CD4-positive, alpha-beta memory T cell (primary cell): ENCODE measurements around the gene EPX. TPM values are rescaled to one million over a fixed set of nuclear protein-coding genes. Genes with fewer than 3 reads are reported as not detected.
A peak's percentile ranks its signal among the peaks of the same experiment; 100 is the strongest.

Experiments
- CTCF ChIA-PET: fragments of 350-600 bp; sonication (Branson Sonifier 250); formaldehyde crosslinking; loops from one replicate; lab custom pipeline; 2021; ENCODE audit warnings: inconsistent platforms; ENCODE audit not compliant: partially characterized antibody; lab: Charles Lee
- POLR2A ChIA-PET: fragments of 350-600 bp; sonication (Branson Sonifier 250); formaldehyde crosslinking; loops from one replicate; lab custom pipeline; 2021; ENCODE audit not compliant: partially characterized antibody; lab: Charles Lee
- DNase-seq, 5 donors: peaks; one replicate each; pipeline versions ENCODE4 v3.0.0 to v3.0.0-alpha.2; 2020 to 2022; ENCODE audit warnings: mixed read lengths in 1 of 5
- H3K27ac ChIP-seq: one replicate; pipeline ENCODE4 v1.7.0; 2013; ENCODE audit warnings: low read depth, low read length
- H3K27me3 ChIP-seq: 2 replicates; pipeline ENCODE4 v1.7.0; 2013; ENCODE audit warnings: mild to moderate bottlenecking, low read length, moderate library complexity; ENCODE audit not compliant: insufficient read depth
- H3K36me3 ChIP-seq: 2 replicates; pipeline ENCODE4 v1.7.0; 2013; ENCODE audit warnings: mild to moderate bottlenecking, low read length, moderate library complexity; ENCODE audit not compliant: insufficient read depth
- H3K4me1 ChIP-seq: 2 replicates; pipeline ENCODE4 v1.7.0; 2013; ENCODE audit warnings: mild to moderate bottlenecking, low read length, moderate library complexity; ENCODE audit not compliant: insufficient read depth
- H3K4me3 ChIP-seq, 2 donors: one replicate each; pipeline ENCODE4 v1.7.0; 2013; ENCODE audit warnings: low read length in 2 of 2, mild to moderate bottlenecking in 1 of 2
- H3K9me3 ChIP-seq, 2 donors: one replicate each; pipeline ENCODE4 v1.7.0; 2013; ENCODE audit warnings: low read length in 2 of 2, control low read depth in 1 of 2; ENCODE audit not compliant: control insufficient read depth in 1 of 2
- H3K27ac Mint-ChIP-seq, 7 donors: one replicate each; pipeline ENCODE4 v1.8.0; 2020 to 2021; ENCODE audit warnings: mixed read lengths in 7 of 7, mild to moderate bottlenecking in 6 of 7, inconsistent platforms in 3 of 7, moderate library complexity in 3 of 7
- H3K27me3 Mint-ChIP-seq, 2 donors: one replicate each; pipeline ENCODE4 v1.8.0; 2020 to 2021; ENCODE audit warnings: mixed read lengths in 2 of 2
- H3K36me3 Mint-ChIP-seq, 2 donors: one replicate each; pipeline ENCODE4 v1.8.0; 2020 to 2021; ENCODE audit warnings: mixed read lengths in 2 of 2, inconsistent platforms in 1 of 2, mild to moderate bottlenecking in 1 of 2
- H3K4me1 Mint-ChIP-seq, 4 donors: one replicate each; pipeline ENCODE4 v1.8.0; 2020 to 2021; ENCODE audit warnings: mixed read lengths in 4 of 4, mild to moderate bottlenecking in 1 of 4
- H3K4me3 Mint-ChIP-seq, 8 donors: one replicate each; pipeline ENCODE4 v1.8.0; 2020 to 2021; ENCODE audit warnings: mixed read lengths in 8 of 8, mild to moderate bottlenecking in 7 of 8, moderate library complexity in 6 of 8, inconsistent platforms in 3 of 8
- H3K9me3 Mint-ChIP-seq, 8 donors: one replicate each; pipeline ENCODE4 v1.8.0; 2020 to 2021; ENCODE audit warnings: mixed read lengths in 8 of 8, mild to moderate bottlenecking in 5 of 8, inconsistent platforms in 3 of 8, moderate library complexity in 1 of 8
- intact Hi-C: fragments of 100-400 bp; cut with micrococcal nuclease; formaldehyde crosslinking; loops from one replicate; pipeline ENCODE4 v1.15.1; 2023
- polyA plus RNA-seq, 2 donors: library from polyadenylated mRNA; unstranded; fragments of 300-500 nt; fragmentation: Illumina TruSeq; gene quantifications; one replicate each; pipeline ENCODE4 v1.2.3, GENCODE V29; 2021
- total RNA-seq, 2 experiments: library from RNA; stranded (reverse); gene quantifications; one replicate each; pipeline ENCODE4 v1.2.3, GENCODE V29; 2021

The EPX gene
- total and polyA plus RNA-seq, 4 experiments from 2014 or later = not detected

GRCh38 chr17:58219007-58219788 is 26.7 kb downstream of the EPX start, which contains the start of gene MKS1:
MKS1 (minus strand) TSS chr17:58219255; CDS start chr17:58219230, 25 bp downstream.
- Histone ChIP-seq H3K4me3 (peak within 1 kb of the TSS; percentile 71 to 88), H3K9me3 (no peaks in the 10 kb centered on the region), H3K36me3 (no peaks in the 10 kb centered on the region), H3K4me1 (peaks cover 15% of the 10 kb centered on the region), H3K27ac (peak within 1 kb of the TSS; percentile 54), H3K27me3 (no peaks in the 10 kb centered on the region)
- Mint-ChIP-seq H3K9me3 (no peaks in the 10 kb centered on the region), H3K36me3 (peaks cover 4 to 27% of the 10 kb centered on the region in 2 donors), H3K4me1 (peaks cover 19 to 28% (median 23%) of the 10 kb centered on the region in 4 donors), H3K4me3 (peak within 1 kb of the TSS; percentile 91 to 99 (median 94)), H3K27me3 (peaks cover 0 to 2% of the 10 kb centered on the region in 2 donors), H3K27ac (peak within 1 kb of the TSS; percentile 94 to 99 (median 97))
- DNase-seq = peak; percentile 94 to 96 (median 95)
- intact Hi-C loops = loop anchor here (1.0 to 2.0 kb wide), 5 partner anchors 66 to 936 kb away; partner anchors contain the start of genes DYNLL2, PRR11, SKA2 and SRSF1
- ChIA-PET CTCF (interaction anchor here (0.6 to 2.3 kb wide), 6 partner anchors 13 to 296 kb away, joined by 3 to 8 read pairs (median 4); partner anchors contain the start of gene MTMR4), POLR2A (interaction anchor here (0.7 to 2.4 kb wide), 11 partner anchors 12 to 473 kb away, joined by 3 to 11 read pairs (median 4); partner anchors contain the start of genes MRPS23, RAD51C, SRSF1 and SUPT4H1)

GRCh38 chr17:58219789-58220183 is 27.3 kb downstream of the EPX start:
- DNase-seq = no peak
- peak overlapping the region; percentile 71 to 88 for H3K4me3 ChIP-seq
- peaks cover 4 to 23% of the 10 kb centered on the region in 2 donors for H3K36me3 Mint-ChIP-seq
- peaks cover 15% of the 10 kb centered on the region for H3K4me1 ChIP-seq
- H3K9me3 Mint-ChIP-seq = no peaks in the 10 kb centered on the region
- POLR2A ChIA-PET = interaction anchor here (1.0 to 2.4 kb wide), 8 partner anchors 11 to 473 kb away, joined by 3 to 11 read pairs (median 5); partner anchors contain the start of genes MRPS23, RAD51C, SRSF1 and SUPT4H1
- H3K27ac ChIP-seq = peak overlapping the region; percentile 54
- H3K27me3 ChIP-seq = no peaks in the 10 kb centered on the region
- H3K27ac Mint-ChIP-seq = peak overlapping the region; percentile 94 to 99 (median 97)
- CTCF ChIA-PET = interaction anchor here (0.6 to 2.3 kb wide), 4 partner anchors 12 to 295 kb away, joined by 3 to 8 read pairs (median 4); partner anchors contain the start of gene MTMR4
- intact Hi-C loops = loop anchor here (1.0 to 2.0 kb wide), 5 partner anchors 67 to 935 kb away; partner anchors contain the start of genes DYNLL2, PRR11, SKA2 and SRSF1
- H3K27me3 Mint-ChIP-seq = peaks cover 0 to 6% of the 10 kb centered on the region in 2 donors
- no peaks in the 10 kb centered on the region for H3K9me3 ChIP-seq
- H3K4me1 Mint-ChIP-seq = peaks cover 19 to 28% (median 23%) of the 10 kb centered on the region in 4 donors
- peak overlapping the region; percentile 91 to 99 (median 94) for H3K4me3 Mint-ChIP-seq
- no peaks in the 10 kb centered on the region for H3K36me3 ChIP-seq

- Mint-ChIP-seq H3K9me3 (no peaks in the 10 kb centered on the region), H3K36me3 (no peaks in the 10 kb centered on the region), H3K4me3 (no peak overlapping the region), H3K4me1 (peaks cover 8 to 15% (median 12%) of the 10 kb centered on the region in 4 donors), H3K27me3 (peaks cover 4 to 19% of the 10 kb centered on the region in 2 donors), H3K27ac (no peak overlapping the region)
- intact Hi-C loops = no loop called here
- Histone ChIP-seq H3K27me3 (no peaks in the 10 kb centered on the region), H3K36me3 (no peaks in the 10 kb centered on the region), H3K4me3 (no peak overlapping the region), H3K27ac (no peak overlapping the region), H3K4me1 (peaks cover 9% of the 10 kb centered on the region), H3K9me3 (no peaks in the 10 kb centered on the region)
- ChIA-PET POLR2A (no interaction called here), CTCF (interaction anchor here (0.9 to 1.9 kb wide), 2 partner anchors 26 to 52 kb away, joined by 3 to 5 read pairs; no protein-coding TSS in a partner anchor)
- no peak for DNase-seq
These were observed 31.8 kb downstream of the EPX start for GRCh38 chr17:58224315-58224714.

GRCh38 chr17:58227733-58228132 is 35.2 kb downstream of the EPX start:
- Mint-ChIP-seq H3K4me3 (no peak overlapping the region), H3K27ac (no peak overlapping the region), H3K27me3 (peaks cover 8 to 28% of the 10 kb centered on the region in 2 donors), H3K9me3 (no peaks in the 10 kb centered on the region), H3K36me3 (no peaks in the 10 kb centered on the region), H3K4me1 (peaks cover 0 to 6% (median 0%) of the 10 kb centered on the region in 4 donors)
- Histone ChIP-seq H3K27ac (no peak overlapping the region), H3K4me3 (no peak overlapping the region), H3K36me3 (no peaks in the 10 kb centered on the region), H3K9me3 (no peaks in the 10 kb centered on the region), H3K4me1 (no peaks in the 10 kb centered on the region), H3K27me3 (no peaks in the 10 kb centered on the region)
- CTCF ChIA-PET = interaction anchor here (1.2 to 2.1 kb wide), 3 partner anchors 9 to 28 kb away, joined by 3 to 6 read pairs (median 5); no protein-coding TSS in a partner anchor
- POLR2A ChIA-PET = no interaction called here
- intact Hi-C loops = no loop called here
- DNase-seq = no peak

- intact Hi-C loops = no loop called here
- Mint-ChIP-seq H3K27me3 (peaks cover 8 to 28% of the 10 kb centered on the region in 2 donors), H3K4me1 (peaks cover 0 to 6% (median 0%) of the 10 kb centered on the region in 4 donors), H3K36me3 (no peaks in the 10 kb centered on the region), H3K4me3 (no peak overlapping the region), H3K27ac (no peak overlapping the region), H3K9me3 (no peaks in the 10 kb centered on the region)
- Histone ChIP-seq H3K4me1 (no peaks in the 10 kb centered on the region), H3K27me3 (no peaks in the 10 kb centered on the region), H3K9me3 (no peaks in the 10 kb centered on the region), H3K4me3 (no peak overlapping the region), H3K36me3 (no peaks in the 10 kb centered on the region), H3K27ac (no peak overlapping the region)
- ChIA-PET POLR2A (no interaction called here), CTCF (interaction anchor here (1.2 to 2.1 kb wide), 3 partner anchors 8 to 29 kb away, joined by 3 to 6 read pairs (median 5); no protein-coding TSS in a partner anchor)
- no peak for DNase-seq
These were observed 36.2 kb downstream of the EPX start for GRCh38 chr17:58228679-58229078.

- no peaks in the 10 kb centered on the region for H3K36me3 Mint-ChIP-seq
- H3K4me3 Mint-ChIP-seq = no peak overlapping the region
- Histone ChIP-seq H3K27ac (no peak overlapping the region), H3K36me3 (no peaks in the 10 kb centered on the region), H3K4me3 (no peak overlapping the region), H3K27me3 (no peaks in the 10 kb centered on the region), H3K4me1 (no peaks in the 10 kb centered on the region), H3K9me3 (no peaks in the 10 kb centered on the region)
- intact Hi-C loops = no loop called here
- ChIA-PET POLR2A (no interaction called here), CTCF (interaction anchor here (1.5 to 2.1 kb wide), 2 partner anchors 21 to 29 kb away, joined by 4 to 6 read pairs; no protein-coding TSS in a partner anchor)
- H3K4me1 Mint-ChIP-seq = peaks cover 0 to 6% (median 0%) of the 10 kb centered on the region in 4 donors
- H3K27me3 Mint-ChIP-seq = peaks cover 8 to 24% of the 10 kb centered on the region in 2 donors
- DNase-seq = no peak
- no peak overlapping the region for H3K27ac Mint-ChIP-seq
- H3K9me3 Mint-ChIP-seq = no peaks in the 10 kb centered on the region
These were observed 36.9 kb downstream of the EPX start for GRCh38 chr17:58229384-58229783.
